Measurements from ENCODE around the gene BLVRA. TPM values are rescaled to one million over a fixed set of nuclear protein-coding genes. Genes with fewer than 3 reads are reported as not detected.

The BLVRA gene
- total RNA-seq, 1 experiment from 2014 or later = 27.6 TPM

DNA sequence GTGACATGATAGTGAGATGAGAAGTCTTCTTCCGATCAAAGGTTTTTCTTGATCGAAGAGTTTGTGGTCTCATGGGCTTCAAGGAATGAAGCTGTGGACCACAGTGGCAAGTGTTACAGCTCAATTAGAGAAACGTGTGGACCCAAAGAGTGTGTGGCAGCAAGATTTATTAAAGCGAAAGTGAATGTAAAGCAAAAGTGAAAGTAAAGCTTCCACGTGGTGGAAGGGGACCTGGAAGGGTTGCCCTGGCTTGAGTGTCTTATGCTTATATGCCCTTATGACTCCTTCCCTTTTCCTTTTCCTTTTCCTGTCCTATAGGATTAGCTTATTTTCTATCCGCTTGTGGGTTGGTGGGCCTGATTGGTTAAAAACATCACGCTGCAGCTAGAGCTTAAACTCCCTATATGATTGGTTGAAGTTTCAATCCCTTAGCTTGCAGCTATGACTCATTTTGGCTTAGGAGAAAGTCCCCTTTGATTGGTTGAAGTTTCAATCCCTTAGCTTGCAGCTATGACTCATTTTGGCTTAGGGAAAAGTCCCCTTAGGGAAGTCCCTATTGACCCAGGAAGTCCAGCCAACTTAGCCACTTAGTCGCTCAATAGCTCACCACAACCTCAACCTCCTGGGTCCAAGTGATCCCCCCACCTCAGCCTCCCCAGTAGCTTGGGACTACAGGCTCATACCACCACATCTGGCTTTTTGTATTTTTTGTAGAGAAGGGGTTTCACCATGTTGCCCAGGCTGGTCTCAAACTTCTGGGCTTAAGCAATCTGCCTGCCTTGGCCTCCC, 76.2 kb downstream of the BLVRA start:
- Histone ChIP-seq H3K36me3 (ENCODE audit: low read depth, low read length) (no peaks in the 10 kb centered on the region; the same call in 1 of the 2 replicates), H3K79me2 (ENCODE audit: low read length) (no peaks in the 10 kb centered on the region), H2AFZ (ENCODE audit: low read length) (no peak overlapping the region), H3K4me2 (ENCODE audit: low read length) (peak overlapping the region; percentile 18; the same call in 1 of the 2 replicates), H3K27me3 (ENCODE audit: low read length) (no peaks in the 10 kb centered on the region), H3F3A (ENCODE audit: low read length, unreplicated experiment) (no peaks in the 10 kb centered on the region), H3K9me3 (ENCODE audit: low read length) (no peaks in the 10 kb centered on the region), H4K20me1 (ENCODE audit: low read length) (no peaks in the 10 kb centered on the region), H3K27ac (ENCODE audit: low read length) (no peak overlapping the region), H3K9ac (ENCODE audit: low read length) (no peak overlapping the region), H3K4me3 (ENCODE audit: low read length) (no peak overlapping the region), H3K4me1 (ENCODE audit: insufficient read depth, low read length) (0 out of 2 replicates have a peak, but pooled peaks cover 3% of the 10 kb centered on the region), H3K9me2 (replicated peaks; ENCODE audit: low read length) (no peaks in the 10 kb centered on the region)
- intact Hi-C loops (cut with micrococcal nuclease) = loop anchor here (5.0 kb wide), 1 partner anchor 187 kb away; no protein-coding TSS in a partner anchor
- TF ChIP-seq EZH2 (IDR thresholded peaks at IDR 0.05; ENCODE audit: low read length, unreplicated experiment) = no peak
- TF ChIP-seq, protein P1, sequence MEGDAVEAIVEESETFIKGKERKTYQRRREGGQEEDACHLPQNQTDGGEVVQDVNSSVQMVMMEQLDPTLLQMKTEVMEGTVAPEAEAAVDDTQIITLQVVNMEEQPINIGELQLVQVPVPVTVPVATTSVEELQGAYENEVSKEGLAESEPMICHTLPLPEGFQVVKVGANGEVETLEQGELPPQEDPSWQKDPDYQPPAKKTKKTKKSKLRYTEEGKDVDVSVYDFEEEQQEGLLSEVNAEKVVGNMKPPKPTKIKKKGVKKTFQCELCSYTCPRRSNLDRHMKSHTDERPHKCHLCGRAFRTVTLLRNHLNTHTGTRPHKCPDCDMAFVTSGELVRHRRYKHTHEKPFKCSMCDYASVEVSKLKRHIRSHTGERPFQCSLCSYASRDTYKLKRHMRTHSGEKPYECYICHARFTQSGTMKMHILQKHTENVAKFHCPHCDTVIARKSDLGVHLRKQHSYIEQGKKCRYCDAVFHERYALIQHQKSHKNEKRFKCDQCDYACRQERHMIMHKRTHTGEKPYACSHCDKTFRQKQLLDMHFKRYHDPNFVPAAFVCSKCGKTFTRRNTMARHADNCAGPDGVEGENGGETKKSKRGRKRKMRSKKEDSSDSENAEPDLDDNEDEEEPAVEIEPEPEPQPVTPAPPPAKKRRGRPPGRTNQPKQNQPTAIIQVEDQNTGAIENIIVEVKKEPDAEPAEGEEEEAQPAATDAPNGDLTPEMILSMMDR (conservative IDR thresholded peaks at IDR 0.05; ENCODE audit: low read depth, low read length) = no peak
- no peak for TF ChIP-seq EZH2phosphoT487 (IDR thresholded peaks at IDR 0.05; ENCODE audit: borderline replicate concordance, low read length)
- no peak for ATAC-seq
- DNase-seq = peak; percentile 46
- ChIA-PET CTCF (no interaction called here), POLR2A (ENCODE audit: unreplicated experiment) (no interaction called here)
- no TSS peak for BruUV-seq (replicated peaks)

DNA sequence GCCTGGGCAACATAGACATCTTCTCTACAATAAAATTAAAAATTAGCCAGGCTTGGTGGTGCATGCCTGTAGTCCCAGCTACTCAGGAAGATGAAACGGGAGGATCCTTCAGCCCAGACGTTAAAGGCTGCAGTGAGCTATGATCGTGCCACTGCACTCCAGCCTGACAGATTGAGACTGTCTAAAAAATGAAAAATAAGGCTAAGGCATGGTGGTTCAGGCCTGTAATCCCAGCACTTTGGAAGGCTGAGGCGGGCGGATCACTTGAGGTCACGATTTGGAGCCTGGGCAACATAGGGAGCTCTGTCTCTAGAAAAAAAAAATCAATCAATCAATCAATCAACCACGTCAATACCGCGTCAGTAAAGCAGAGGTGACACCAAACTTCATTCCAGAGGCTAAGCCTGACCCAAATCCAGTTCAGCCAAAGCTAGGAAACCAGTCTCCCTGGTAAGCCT, 79.8 kb downstream of the BLVRA start:
- POLR2A ChIA-PET (ENCODE audit: unreplicated experiment) = no interaction called here
- Histone ChIP-seq H4K20me1 (ENCODE audit: low read length) (no peaks in the 10 kb centered on the region), H3K4me1 (ENCODE audit: insufficient read depth, low read length) (0 out of 2 replicates have a peak, but pooled peaks cover 3% of the 10 kb centered on the region), H3K9me3 (ENCODE audit: low read length) (no peaks in the 10 kb centered on the region), H3K27ac (ENCODE audit: low read length) (no peak overlapping the region), H3K27me3 (ENCODE audit: low read length) (no peaks in the 10 kb centered on the region), H3K4me3 (ENCODE audit: low read length) (peak overlapping the region; percentile 68; the same call in 1 of the 2 replicates), H3K4me2 (ENCODE audit: low read length) (peak overlapping the region; percentile 95), H3K79me2 (ENCODE audit: low read length) (no peaks in the 10 kb centered on the region), H3K9ac (ENCODE audit: low read length) (peak overlapping the region; percentile 42; the same call in 1 of the 2 replicates), H3K36me3 (ENCODE audit: low read depth, low read length) (no peaks in the 10 kb centered on the region; the same call in 1 of the 2 replicates), H3K9me2 (replicated peaks; ENCODE audit: low read length) (no peaks in the 10 kb centered on the region), H3F3A (ENCODE audit: low read length, unreplicated experiment) (no peaks in the 10 kb centered on the region), H2AFZ (ENCODE audit: low read length) (peak overlapping the region; percentile 97)
- BruUV-seq (replicated peaks) = no TSS peak
- ATAC-seq (no peak), DNase-seq (no peak)
- intact Hi-C loops (cut with micrococcal nuclease) = loop anchor here (2.0 to 5.0 kb wide), 4 partner anchors 75 to 191 kb away; no protein-coding TSS in a partner anchor
- TF ChIP-seq EZH2 (IDR thresholded peaks at IDR 0.05; ENCODE audit: low read length, unreplicated experiment) (no peak), EZH2phosphoT487 (IDR thresholded peaks at IDR 0.05; ENCODE audit: borderline replicate concordance, low read length) (no peak)
- TF ChIP-seq, protein P1 (conservative IDR thresholded peaks at IDR 0.05; ENCODE audit: low read depth, low read length) = no peak
- CTCF ChIA-PET = interaction anchor here (0.6 to 1.1 kb wide), 3 partner anchors 108 to 363 kb away, joined by 3 to 14 read pairs (median 3); partner anchors contain the start of gene STK17A
